SJCRH30 (cell line): Measurements from ENCODE around the gene MGAT4A. TPM values are rescaled to one million over a fixed set of nuclear protein-coding genes. Genes with fewer than 3 reads are reported as not detected.
A peak's percentile ranks its signal among the peaks of the same experiment; 100 is the strongest.

Source experiments
- DNase-seq, 2 experiments: peaks; one replicate each; pipeline ENCODE4 v3.0.0-alpha.2; 2015 to 2020
- H3K27ac ChIP-seq: fragments of 250-450 bp; sonication (Bioruptor Pico); 2 replicates; pipeline ENCODE4 v1.5.1; 2020; ENCODE audit warnings: mild to moderate bottlenecking, moderate library complexity
- H3K27me3 ChIP-seq: fragments of 250-450 bp; sonication (Bioruptor Pico); 2 replicates; pipeline ENCODE4 v1.5.1; 2020; ENCODE audit warnings: mild to moderate bottlenecking, moderate library complexity
- H3K36me3 ChIP-seq: fragments of 250-450 bp; sonication (Bioruptor Pico); 2 replicates; pipeline ENCODE4 v1.5.1; 2020; ENCODE audit warnings: mild to moderate bottlenecking, moderate library complexity
- H3K4me1 ChIP-seq: fragments of 250-450 bp; sonication (Bioruptor Pico); 2 replicates; pipeline ENCODE4 v1.5.1; 2020; ENCODE audit warnings: mild to moderate bottlenecking, moderate library complexity
- H3K4me3 ChIP-seq: fragments of 250-450 bp; sonication (Bioruptor Pico); 2 replicates; pipeline ENCODE4 v1.5.1; 2020; ENCODE audit warnings: mild to moderate bottlenecking, moderate library complexity
- H3K9me3 ChIP-seq: fragments of 250-450 bp; sonication (Bioruptor Pico); replicated peaks from 2 replicates; pipeline ENCODE4 v1.5.1; 2020; ENCODE audit warnings: mild to moderate bottlenecking, moderate library complexity
- total RNA-seq: library from RNA; depleted of rRNA; stranded (reverse); fragments of >200 nt; shearing (Covaris generic); gene quantifications from 2 replicates; pipeline ENCODE4 v1.2.3, GENCODE V29; 2014; rRNA removed

Gene MGAT4A
- total RNA-seq, 1 experiment from 2014 or later: 0.08 TPM

GRCh38 chr2:98571796-98572195 lies 159.1 kb downstream of the MGAT4A start:
- DNase-seq: no peak
- no peaks in the 10 kb centered on the region for H3K4me1 ChIP-seq
- no peaks in the 10 kb centered on the region for H3K9me3 ChIP-seq
- H3K27me3 ChIP-seq: no peaks in the 10 kb centered on the region
- H3K27ac ChIP-seq: no peak overlapping the region
- 0 out of 2 replicates have a peak, but pooled peaks cover 1% of the 10 kb centered on the region for H3K36me3 ChIP-seq
- no peak overlapping the region for H3K4me3 ChIP-seq

DNA sequence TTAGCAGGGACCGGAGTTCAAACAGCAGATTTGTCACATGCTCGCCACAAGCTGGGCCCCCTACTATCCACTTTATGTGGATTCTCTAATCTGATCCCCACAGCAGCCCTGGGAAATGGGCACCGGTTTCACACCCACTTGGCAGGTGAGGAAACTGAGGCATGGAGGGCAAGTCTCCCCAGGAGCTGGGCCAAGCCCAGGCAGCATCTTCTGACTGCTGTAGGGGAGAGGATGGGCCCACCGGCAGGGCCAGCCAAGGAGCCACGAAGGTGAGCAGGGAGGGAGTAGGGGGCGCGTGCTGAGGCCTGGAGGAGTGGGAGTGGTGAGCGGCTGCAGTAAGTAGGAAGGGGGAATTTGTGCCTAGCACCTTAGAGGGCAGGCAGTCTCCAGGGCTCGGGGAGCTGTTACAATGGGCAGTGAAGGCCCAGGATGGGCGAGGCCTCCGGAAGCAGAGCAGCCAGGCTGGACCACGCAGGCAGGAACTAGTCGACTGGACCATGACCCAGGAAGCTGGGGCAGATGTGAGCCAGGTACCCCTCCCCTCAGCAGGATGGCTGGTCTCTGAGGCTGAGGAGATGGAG lies 159.7 kb downstream of the MGAT4A start:
- Histone ChIP-seq H3K4me1 (no peaks in the 10 kb centered on the region), H3K27me3 (no peaks in the 10 kb centered on the region), H3K9me3 (no peaks in the 10 kb centered on the region), H3K4me3 (no peak overlapping the region), H3K36me3 (0 out of 2 replicates have a peak, but pooled peaks cover 5% of the 10 kb centered on the region), H3K27ac (no peak overlapping the region)
- no peak for DNase-seq

- Histone ChIP-seq H3K36me3 (0 out of 2 replicates have a peak, but pooled peaks cover 5% of the 10 kb centered on the region), H3K27me3 (no peaks in the 10 kb centered on the region), H3K4me1 (no peaks in the 10 kb centered on the region), H3K9me3 (no peaks in the 10 kb centered on the region), H3K27ac (no peak overlapping the region), H3K4me3 (no peak overlapping the region)
- DNase-seq: no peak
Measured at GRCh38 chr2:98570356-98570755, 160.6 kb downstream of the MGAT4A start.

DNA sequence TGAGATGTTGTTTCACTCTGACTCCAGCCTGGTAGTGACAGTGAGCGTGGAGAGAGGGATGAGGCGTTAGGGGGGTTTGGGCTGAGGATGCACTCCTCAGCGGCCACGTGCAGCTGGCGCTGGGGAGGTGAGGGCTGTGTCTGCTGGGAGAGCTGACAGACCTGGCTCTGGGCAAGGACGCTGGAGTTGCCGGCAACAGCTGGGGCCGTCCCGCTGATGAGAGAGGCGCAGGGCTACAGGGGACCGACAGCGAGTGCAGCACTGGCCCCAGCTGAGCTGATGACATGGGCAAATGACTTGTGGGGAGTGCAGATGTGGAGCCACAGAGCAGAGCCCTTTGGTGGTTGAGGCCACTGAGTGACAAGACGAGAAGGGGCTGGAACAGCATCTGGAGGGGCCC lies 161.0 kb downstream of the MGAT4A start:
- no peaks in the 10 kb centered on the region for H3K27me3 ChIP-seq
- H3K9me3 ChIP-seq: no peaks in the 10 kb centered on the region
- H3K36me3 ChIP-seq: 0 out of 2 replicates have a peak, but pooled peaks cover 5% of the 10 kb centered on the region
- no peak overlapping the region for H3K27ac ChIP-seq
- DNase-seq: no peak
- H3K4me3 ChIP-seq: no peak overlapping the region
- H3K4me1 ChIP-seq: no peaks in the 10 kb centered on the region

DNA sequence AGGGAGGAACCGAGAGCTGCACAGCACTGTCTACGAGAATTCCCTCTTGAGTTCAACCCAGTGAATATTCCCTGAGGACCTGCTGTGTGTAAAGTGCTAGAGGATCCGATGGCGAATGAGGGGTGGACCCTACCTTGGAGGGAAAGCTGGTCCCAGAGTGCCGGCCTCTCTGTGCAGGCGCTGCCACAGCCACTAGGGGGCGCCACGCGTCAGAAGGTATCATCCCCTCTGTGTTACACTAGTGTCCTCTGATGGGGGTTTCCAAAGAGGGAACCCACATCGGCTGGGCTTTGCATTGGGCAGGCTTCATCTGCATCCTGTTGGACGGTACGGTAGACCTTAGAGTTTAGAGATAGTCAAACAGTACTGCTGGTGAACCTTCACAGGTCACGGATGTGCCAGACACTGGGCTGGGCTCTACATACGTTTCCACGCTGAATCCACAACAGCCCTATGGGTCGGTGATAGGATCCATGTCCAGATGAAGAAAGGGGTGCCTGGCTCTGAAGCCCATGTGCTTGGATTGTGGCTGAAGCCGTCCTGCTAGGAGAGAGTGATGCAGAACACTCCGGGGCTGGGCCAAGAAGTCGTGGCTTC lies 161.6 kb downstream of the MGAT4A start:
- H3K36me3 ChIP-seq: peaks cover 5% of the 10 kb centered on the region
- peak; percentile 60 to 68 for DNase-seq

More for the DNA sequence above, 161.6 kb downstream of the MGAT4A start:
- Histone ChIP-seq H3K4me1 (no peaks in the 10 kb centered on the region), H3K27me3 (no peaks in the 10 kb centered on the region), H3K27ac (no peak overlapping the region), H3K9me3 (no peaks in the 10 kb centered on the region), H3K4me3 (no peak overlapping the region)

Other genes starting within 250 kb of the MGAT4A start
- gene COA5, start 122.6 kb downstream of the MGAT4A start, total RNA-seq: 33.4 and 37.6 TPM in 2 replicates
- gene UNC50, start 122.5 kb downstream of the MGAT4A start, total RNA-seq: 48.5 and 50.7 TPM in 2 replicates
- gene CRACDL, start 205.1 kb upstream of the MGAT4A start, total RNA-seq: not detected in 2 replicates